H9 (cell line): ENCODE measurements around the gene SLC25A42. TPM values are rescaled to one million over a fixed set of nuclear protein-coding genes. Genes with fewer than 3 reads are reported as not detected.
A peak's percentile ranks its signal among the peaks of the same experiment; 100 is the strongest.
"Not testable (repeated sequence)": the region's sequence is repeated elsewhere in the genome, so short reads cannot be mapped to it uniquely, and the experiment has no call there.

Experiments used
- DNase-seq: peaks from one replicate; pipeline ENCODE4 v3.0.0-alpha.2; 2017
- H2AFZ ChIP-seq: one replicate; pipeline ENCODE4 v1.6.1; 2013; ENCODE audit warnings: mild to moderate bottlenecking, low read length, control low read depth, moderate library complexity
- H2AK5ac ChIP-seq: 2 replicates; pipeline ENCODE4 v1.6.1; 2013; ENCODE audit warnings: low read length, control low read depth, mixed read lengths; ENCODE audit not compliant: insufficient read length
- H2BK120ac ChIP-seq: one replicate; pipeline ENCODE4 v1.6.1; 2013; ENCODE audit warnings: low read depth, mild to moderate bottlenecking, low read length, control low read depth, inconsistent platforms; ENCODE audit not compliant: poor library complexity, severe bottlenecking
- H2BK12ac ChIP-seq: 2 replicates; pipeline ENCODE4 v1.6.1; 2013; ENCODE audit warnings: low read length, control low read depth, mixed read lengths, low read depth; ENCODE audit not compliant: insufficient read length
- H2BK15ac ChIP-seq: 2 replicates; pipeline ENCODE4 v1.6.1; 2013; ENCODE audit warnings: low read depth, low read length, control low read depth
- H2BK20ac ChIP-seq: one replicate; pipeline ENCODE4 v1.6.1; 2013; ENCODE audit warnings: low read depth, mild to moderate bottlenecking, low read length, control low read depth, inconsistent platforms; ENCODE audit not compliant: poor library complexity, severe bottlenecking
- H2BK5ac ChIP-seq: 2 replicates; pipeline ENCODE4 v1.6.1; 2013; ENCODE audit warnings: low read length, control low read depth, mixed read lengths; ENCODE audit not compliant: insufficient read length
- H3K14ac ChIP-seq: 2 replicates; pipeline ENCODE4 v1.6.1; 2013; ENCODE audit warnings: low read length, control low read depth; ENCODE audit not compliant: insufficient read depth
- H3K18ac ChIP-seq: 2 replicates; pipeline ENCODE4 v1.6.1; 2013; ENCODE audit warnings: low read depth, mild to moderate bottlenecking, mixed read lengths, low read length, control low read depth; ENCODE audit not compliant: insufficient read length
- H3K23ac ChIP-seq: 2 replicates; pipeline ENCODE4 v1.6.1; 2013; ENCODE audit warnings: low read length, control low read depth, mixed read lengths, low read depth; ENCODE audit not compliant: insufficient read length
- H3K23me2 ChIP-seq: 2 replicates; pipeline ENCODE4 v1.6.1; 2013; ENCODE audit warnings: low read depth, mild to moderate bottlenecking, mixed read lengths, low read length, control low read depth; ENCODE audit not compliant: insufficient read length, poor library complexity, severe bottlenecking
- H3K27ac ChIP-seq: 2 replicates; pipeline ENCODE4 v1.5.1; 2013; ENCODE audit warnings: low read length, control low read depth, mixed read lengths, low read depth; ENCODE audit not compliant: insufficient read length
- H3K27me3 ChIP-seq: 2 replicates; pipeline ENCODE4 v1.6.1; 2013; ENCODE audit warnings: low read length, control low read depth, inconsistent platforms; ENCODE audit not compliant: insufficient read depth
- H3K4ac ChIP-seq: 2 replicates; pipeline ENCODE4 v1.6.1; 2013; ENCODE audit warnings: low read depth, mild to moderate bottlenecking, control low read depth, inconsistent platforms, low read length, moderate library complexity
- H3K4me1 ChIP-seq: 2 replicates; pipeline ENCODE4 v1.6.1; 2013; ENCODE audit warnings: low read length, control low read depth, inconsistent platforms; ENCODE audit not compliant: insufficient read depth
- H3K4me2 ChIP-seq: 2 replicates; pipeline ENCODE4 v1.6.1; 2013; ENCODE audit warnings: low read length, control low read depth, mixed read lengths; ENCODE audit not compliant: insufficient read length, insufficient read depth
- H3K56ac ChIP-seq: 2 replicates; pipeline ENCODE4 v1.6.1; 2013; ENCODE audit warnings: low read depth, mild to moderate bottlenecking, mixed read lengths, low read length, control low read depth; ENCODE audit not compliant: insufficient read length
- H3K79me1 ChIP-seq: 2 replicates; pipeline ENCODE4 v1.6.1; 2013; ENCODE audit warnings: low read depth, mild to moderate bottlenecking, moderate library complexity, low read length, control low read depth, inconsistent platforms; ENCODE audit not compliant: insufficient read depth, poor library complexity, severe bottlenecking
- H3K79me2 ChIP-seq: 2 replicates; pipeline ENCODE4 v1.6.1; 2013; ENCODE audit warnings: low read length, control low read depth, inconsistent platforms; ENCODE audit not compliant: insufficient read depth
- H3K9ac ChIP-seq: 2 replicates; pipeline ENCODE4 v1.6.1; 2013; ENCODE audit warnings: low read length, control low read depth, mixed read lengths; ENCODE audit not compliant: insufficient read length; ENCODE audit errors: extremely low read depth
- H3K9me3 ChIP-seq: one replicate; pipeline ENCODE4 v1.6.1; 2013; ENCODE audit warnings: low read depth, low read length, inconsistent platforms; ENCODE audit not compliant: control insufficient read depth
- H3T11ph ChIP-seq: one replicate; pipeline ENCODE4 v1.6.1; 2013; ENCODE audit warnings: mild to moderate bottlenecking, low read length, control low read depth, inconsistent platforms
- H4K20me1 ChIP-seq: one replicate; pipeline ENCODE4 v1.6.1; 2013; ENCODE audit not compliant: control insufficient read depth, insufficient read length, insufficient read depth
- H4K5ac ChIP-seq: 2 replicates; pipeline ENCODE4 v1.6.1; 2013; ENCODE audit warnings: low read depth, mild to moderate bottlenecking, mixed read lengths, low read length, control low read depth; ENCODE audit not compliant: insufficient read length
- H4K8ac ChIP-seq: replicated peaks from 2 replicates; pipeline ENCODE4 v1.6.1; 2013; ENCODE audit warnings: low read length, control low read depth, mixed read lengths, low read depth; ENCODE audit not compliant: insufficient read length
- H4K91ac ChIP-seq: 2 replicates; pipeline ENCODE4 v1.6.1; 2013; ENCODE audit warnings: low read depth, mild to moderate bottlenecking, moderate library complexity, mixed read lengths, low read length, control low read depth; ENCODE audit not compliant: insufficient read length
- H3K27ac Mint-ChIP-seq, 3 experiments: 2 replicates in 2 of 3; 3 replicates in 1 of 3; pipeline ENCODE4 v1.8.0; 2020 to 2021; ENCODE audit warnings: mixed read lengths in 3 of 3, mild to moderate bottlenecking in 1 of 3, moderate library complexity in 1 of 3
- H3K27me3 Mint-ChIP-seq: 2 replicates; pipeline ENCODE4 v1.8.0; 2021; ENCODE audit warnings: low read depth, mild to moderate bottlenecking, moderate library complexity, mixed read lengths
- H3K36me3 Mint-ChIP-seq, 3 experiments: 2 replicates in 2 of 3; 3 replicates in 1 of 3; pipeline ENCODE4 v1.8.0; 2020 to 2021; ENCODE audit warnings: low read depth in 3 of 3, mixed read lengths in 3 of 3; ENCODE audit not compliant: insufficient read depth in 1 of 3
- H3K4me1 Mint-ChIP-seq, 2 experiments: 2 replicates each; pipeline ENCODE4 v1.8.0; 2020; ENCODE audit warnings: mixed read lengths in 2 of 2
- H3K4me3 Mint-ChIP-seq, 2 experiments: 2 replicates in 1 of 2; 3 replicates in 1 of 2; pipeline ENCODE4 v1.8.0; 2020 to 2021; ENCODE audit warnings: mild to moderate bottlenecking in 2 of 2, mixed read lengths in 2 of 2, moderate library complexity in 1 of 2
- H3K9me3 Mint-ChIP-seq, 2 experiments: 2 replicates in 1 of 2; 3 replicates in 1 of 2; pipeline ENCODE4 v1.8.0; 2020; ENCODE audit warnings: mild to moderate bottlenecking in 2 of 2, mixed read lengths in 2 of 2, moderate library complexity in 1 of 2
- CTCF ChIP-seq: fragments of 200-600 bp; sonication (generic); conservative IDR thresholded peaks from 3 replicates; pipeline ENCODE4 v1.8.0; 2021; ENCODE audit warnings: antibody characterized with exemption, mild to moderate bottlenecking
- WGBS: extraction: QIAGEN DNeasy Blood & Tissue Kit; methylation state at CpG from one replicate; pipeline ENCODE4 v1.1.7; 2013; ENCODE audit warnings: missing lambda C conversion rate, low lambda C conversion rate, mixed read lengths; ENCODE audit not compliant: insufficient read length; ENCODE audit errors: extremely low coverage; 5-methylcytosine and 5-hydroxymethylcytosine counted together
- total RNA-seq: library from RNA; stranded (reverse); gene quantifications from 2 replicates; pipeline ENCODE4 v1.2.1, GENCODE V29; 2021

The SLC25A42 gene
- total RNA-seq, 1 experiment from 2014 or later, result 3.6 TPM

GRCh38 chr19:19134687-19135158 lies 70.9 kb downstream of the SLC25A42 start:
- no peak overlapping the region for H2BK15ac ChIP-seq
- peaks cover 3% of the 10 kb centered on the region for H4K20me1 ChIP-seq
- H3K4me3 Mint-ChIP-seq, result peak overlapping the region; percentile 43 to 67; a peak in 4 of 5 replicates
- H3K4ac ChIP-seq, result no peak overlapping the region
- H3K23ac ChIP-seq, result no peak overlapping the region
- peaks cover 16 to 17% of the 10 kb centered on the region in 2 experiments for H3K9me3 Mint-ChIP-seq
- no peak overlapping the region for H3K9ac ChIP-seq
- H4K91ac ChIP-seq, result no peak overlapping the region
- no peak overlapping the region for H2BK12ac ChIP-seq
- H3T11ph ChIP-seq, result no peak overlapping the region
- no peaks in the 10 kb centered on the region for H3K79me2 ChIP-seq
- no CpG with 5 or more reads among the region's 21 CpGs for WGBS
- no peaks in the 10 kb centered on the region for H3K79me1 ChIP-seq
- peak overlapping the region; percentile 59 for H3K4me2 ChIP-seq
- H3K36me3 Mint-ChIP-seq, result peaks cover 18 to 28% (median 23%) of the 10 kb centered on the region in 3 experiments
- peaks cover 14 to 15% of the 10 kb centered on the region in 2 experiments for H3K4me1 Mint-ChIP-seq
- no peak overlapping the region for H2BK120ac ChIP-seq
- H3K23me2 ChIP-seq, result peaks cover 14% of the 10 kb centered on the region
- H3K9me3 ChIP-seq, result peaks cover 6% of the 10 kb centered on the region
- H3K56ac ChIP-seq, result no peak overlapping the region
- DNase-seq, result peak; percentile 86
- peak overlapping the region; percentile 19; the same call in 1 of the 2 replicates for H3K14ac ChIP-seq
- H3K27ac Mint-ChIP-seq, result peak overlapping the region in 1 of 3 experiments; percentile 31; a peak in 1 of 7 replicates
- H4K8ac ChIP-seq, result no peak overlapping the region
- no peak overlapping the region for H2AK5ac ChIP-seq
- no peak overlapping the region for H2BK20ac ChIP-seq
- H2AFZ ChIP-seq, result no peak overlapping the region
- H4K5ac ChIP-seq, result no peak overlapping the region
- H2BK5ac ChIP-seq, result no peak overlapping the region
- H3K27me3 Mint-ChIP-seq, result peaks cover 15% of the 10 kb centered on the region
- H3K18ac ChIP-seq, result peak overlapping the region; percentile 56
- H3K27ac ChIP-seq, result no peak overlapping the region
- no peaks in the 10 kb centered on the region for H3K4me1 ChIP-seq
- H3K27me3 ChIP-seq, result no peaks in the 10 kb centered on the region; the same call in 1 of the 2 replicates
- peak; percentile 47; the same call in 1 of the 3 replicates for TF ChIP-seq CTCF

GRCh38 chr19:19135713-19136112 lies 71.9 kb downstream of the SLC25A42 start:
- H3K27ac Mint-ChIP-seq, result not testable (repeated sequence)

More at GRCh38 chr19:19135713-19136112, 71.9 kb downstream of the SLC25A42 start:
- Mint-ChIP-seq H3K27me3 (peaks cover 22% of the 10 kb centered on the region), H3K9me3 (peaks cover 16 to 17% of the 10 kb centered on the region in 2 experiments), H3K36me3 (peaks cover 16 to 23% (median 20%) of the 10 kb centered on the region in 3 experiments), H3K4me1 (peaks cover 14 to 15% of the 10 kb centered on the region in 2 experiments)
- DNase-seq, H4K91ac ChIP-seq, H3K27ac ChIP-seq, H3K9ac ChIP-seq, H3K79me1 ChIP-seq, H3K56ac ChIP-seq, H2AK5ac ChIP-seq, H3K4ac ChIP-seq, H3K18ac ChIP-seq, H3K4me1 ChIP-seq, H3K14ac ChIP-seq, H2BK120ac ChIP-seq, H2BK20ac ChIP-seq, H3K27me3 ChIP-seq, H2AFZ ChIP-seq, H2BK15ac ChIP-seq, H2BK5ac ChIP-seq, H3K4me2 ChIP-seq, H4K5ac ChIP-seq, H4K8ac ChIP-seq, H3K23ac ChIP-seq, H3K79me2 ChIP-seq, H3T11ph ChIP-seq, H3K9me3 ChIP-seq, H2BK12ac ChIP-seq, H4K20me1 ChIP-seq, H3K4me3 Mint-ChIP-seq: not testable (repeated sequence)
- H3K23me2 ChIP-seq, result peaks cover 14% of the 10 kb centered on the region
- no CpG with 5 or more reads among the region's 6 CpGs for WGBS
